Stimulated activated CD4-positive, alpha-beta T cell treated with anti-CD3 and anti-CD28 coated beads, TNF-alpha, amount 100 ng/mL, for 1 hour (primary cell): ENCODE data around the gene LRRC42.
"Not testable (repeated sequence)": the region's sequence is repeated elsewhere in the genome, so short reads cannot be mapped to it uniquely, and the experiment has no call there.

Experiments used
- DNase-seq, 3 donors: peaks; one replicate each; pipeline ENCODE4 v3.0.0-alpha.2; 2020; ENCODE audit warnings: low read depth in 3 of 3, low spot score in 1 of 3

LRRC42 gene

DNA sequence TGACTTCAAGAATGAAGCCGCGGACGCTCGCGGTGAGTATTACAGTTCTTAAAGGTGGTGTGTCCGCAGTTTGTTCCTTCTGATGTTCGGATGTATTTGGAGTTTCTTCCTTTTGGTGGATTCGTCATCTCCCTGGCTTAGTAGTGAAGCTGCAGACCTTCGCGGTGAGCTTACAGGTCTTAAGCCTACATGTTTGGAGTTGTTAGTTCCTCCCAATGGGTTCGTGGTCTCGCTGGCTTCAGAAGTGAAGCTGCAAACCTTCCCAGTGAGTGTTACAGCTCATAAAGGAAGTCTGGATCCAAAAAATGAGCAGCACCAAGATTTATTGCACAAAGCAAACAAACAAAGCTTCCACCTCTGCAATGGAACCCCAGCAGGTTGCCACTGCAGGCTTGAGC, 57.1 kb downstream of the LRRC42 start:
- no peak for DNase-seq

DNA sequence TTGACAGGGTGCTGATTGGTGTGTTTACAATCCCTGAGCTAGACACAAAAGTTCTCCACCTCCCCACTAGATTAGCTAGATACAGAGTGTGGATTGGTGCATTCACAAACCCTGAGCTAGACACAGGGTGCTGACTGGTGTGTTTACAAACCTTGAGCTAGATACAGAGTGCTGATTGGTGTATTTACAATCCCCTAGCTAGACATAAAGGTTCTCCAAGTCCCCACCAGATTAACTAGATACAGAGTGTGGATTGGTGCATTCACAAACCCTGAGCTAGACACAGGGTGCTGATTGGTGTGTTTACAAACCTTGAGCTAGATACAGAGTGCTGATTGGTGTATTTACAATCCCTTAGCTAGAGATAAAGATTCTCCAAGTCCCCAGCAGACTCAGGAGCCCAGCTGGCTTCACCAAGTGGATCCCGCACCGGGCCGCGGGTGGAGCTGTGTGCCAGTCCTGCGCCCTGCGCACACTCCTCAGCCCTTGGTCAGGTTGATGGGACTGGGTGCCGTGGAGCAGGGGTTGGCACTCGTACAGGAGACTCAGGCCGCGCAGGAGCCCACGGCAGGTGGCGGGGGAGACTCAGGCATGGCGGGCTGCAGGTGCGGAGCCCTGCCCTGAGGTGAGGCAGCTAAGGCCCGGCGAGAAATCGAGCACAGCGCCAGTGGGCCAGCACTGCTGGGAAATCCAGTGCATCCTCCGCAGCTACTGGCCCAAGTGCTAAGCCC, 57.8 kb downstream of the LRRC42 start:
- DNase-seq: not testable (repeated sequence)

- no peak for DNase-seq
Measured at GRCh38 chr1:54004481-54005049, 58.4 kb downstream of the LRRC42 start.

DNA sequence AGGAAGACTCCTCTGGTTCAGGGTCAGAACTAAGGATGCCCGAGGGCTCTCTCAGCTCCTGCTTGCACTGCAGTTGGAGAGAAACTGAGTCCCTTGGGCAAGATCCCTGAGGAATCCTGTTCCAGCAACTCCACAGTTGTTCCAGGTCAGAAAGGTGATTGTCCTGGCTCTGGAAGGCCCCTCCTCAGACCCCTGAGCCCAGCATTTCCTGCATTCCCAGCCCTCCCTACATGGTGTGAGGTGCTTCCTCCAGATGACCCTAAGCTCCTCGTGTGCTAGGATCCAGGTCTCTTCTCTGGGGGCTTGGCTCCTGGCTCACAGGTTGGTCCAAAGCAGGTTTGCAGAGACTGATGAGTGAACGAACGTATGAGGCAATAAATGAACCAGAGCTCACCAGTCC, 60.4 kb downstream of the LRRC42 start:
- no peak for DNase-seq

DNA sequence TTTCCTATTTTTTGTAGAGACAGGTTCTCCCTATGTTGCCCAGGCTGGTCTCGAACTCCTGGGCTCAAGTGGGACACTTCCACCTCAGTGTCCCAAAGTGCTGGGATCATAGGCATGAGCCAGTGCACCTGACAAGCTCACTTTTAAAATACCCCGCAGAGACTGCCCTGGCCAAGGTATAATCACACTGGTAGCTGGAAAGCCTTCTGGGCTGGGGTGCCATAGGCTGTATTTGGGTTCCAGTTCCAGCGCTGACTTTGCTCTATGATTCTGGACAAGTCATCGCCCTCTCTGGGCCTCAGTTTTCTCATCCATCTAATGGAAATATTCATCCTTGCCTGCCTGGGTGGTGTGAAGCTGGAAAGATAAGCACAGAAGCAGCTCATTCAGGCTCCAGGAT, 61.5 kb downstream of the LRRC42 start:
- DNase-seq: no peak

- no peak for DNase-seq
Measured at GRCh38 chr1:54008876-54009275, 62.7 kb downstream of the LRRC42 start.

DNA sequence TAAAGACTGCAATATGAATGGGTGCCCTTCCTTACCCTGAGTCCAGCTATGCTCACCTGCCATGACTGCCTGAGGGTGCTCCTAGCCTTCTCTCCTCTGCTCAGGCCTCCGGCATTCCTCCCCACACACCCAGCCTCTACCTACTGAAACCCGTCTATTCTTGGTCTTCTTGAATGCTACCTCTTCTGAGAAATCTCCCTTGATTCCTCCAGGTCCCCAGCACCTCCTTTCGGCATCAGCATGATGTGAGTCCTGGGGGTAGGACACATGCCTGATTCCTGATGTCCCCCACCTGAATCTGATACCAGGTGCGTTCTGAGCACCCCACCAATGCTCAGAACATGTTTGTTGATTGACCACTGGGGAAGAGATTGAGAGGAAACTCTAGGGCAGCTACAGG, 63.3 kb downstream of the LRRC42 start:
- DNase-seq: no peak

DNA sequence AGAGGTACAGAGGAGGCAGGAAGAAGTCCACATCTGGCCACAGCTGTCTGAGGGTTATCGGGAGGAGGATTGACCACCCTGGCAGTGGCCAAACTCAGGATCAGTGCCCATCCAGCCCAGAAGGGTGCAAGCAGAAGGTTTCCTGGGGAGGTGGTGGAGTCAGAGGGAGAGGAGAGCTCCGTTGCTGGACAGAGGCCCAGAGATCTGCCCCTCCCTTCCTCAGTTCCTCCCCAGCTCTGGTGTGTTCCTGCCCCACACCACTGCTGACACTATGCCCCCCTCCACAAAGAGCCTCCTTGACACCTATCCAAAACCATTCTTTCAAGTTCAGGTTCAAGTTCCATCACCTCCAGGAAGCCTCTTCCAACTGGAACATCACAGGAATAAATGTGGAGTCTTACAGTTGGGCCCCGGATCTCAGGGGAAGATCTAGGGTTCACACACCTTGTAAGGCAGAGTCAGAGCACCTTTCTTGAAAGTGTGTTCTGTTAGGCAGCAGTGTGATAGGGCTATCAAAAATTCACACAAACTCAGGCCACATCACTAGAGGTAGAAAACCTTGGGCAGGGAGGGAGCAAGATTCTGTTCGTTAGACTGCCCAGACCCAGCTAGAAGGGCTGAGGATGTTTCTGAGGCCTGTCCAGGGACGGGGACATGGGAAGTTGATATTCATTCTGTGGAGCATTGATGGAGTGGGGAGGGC, 64.4 kb downstream of the LRRC42 start:
- DNase-seq: no peak

GRCh38 chr1:54011316-54012007, 65.3 kb downstream of the LRRC42 start:
- no peak for DNase-seq

DNA sequence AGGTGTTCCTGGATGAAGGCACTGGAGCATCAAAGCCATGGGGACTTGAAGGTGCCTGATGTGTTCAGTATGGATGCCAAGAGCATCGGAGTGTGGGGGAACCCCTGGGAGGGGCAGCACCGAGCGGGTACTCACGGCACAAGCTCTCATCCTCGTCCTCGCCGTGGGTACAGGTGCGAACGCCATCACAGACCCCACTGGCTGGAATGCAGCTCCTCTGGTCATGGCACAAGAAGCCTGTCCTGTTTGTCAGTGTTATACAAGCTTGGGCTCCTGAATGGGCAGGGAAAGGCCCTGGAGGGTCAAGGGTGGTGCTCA, 65.8 kb downstream of the LRRC42 start:
- DNase-seq: no peak

DNA sequence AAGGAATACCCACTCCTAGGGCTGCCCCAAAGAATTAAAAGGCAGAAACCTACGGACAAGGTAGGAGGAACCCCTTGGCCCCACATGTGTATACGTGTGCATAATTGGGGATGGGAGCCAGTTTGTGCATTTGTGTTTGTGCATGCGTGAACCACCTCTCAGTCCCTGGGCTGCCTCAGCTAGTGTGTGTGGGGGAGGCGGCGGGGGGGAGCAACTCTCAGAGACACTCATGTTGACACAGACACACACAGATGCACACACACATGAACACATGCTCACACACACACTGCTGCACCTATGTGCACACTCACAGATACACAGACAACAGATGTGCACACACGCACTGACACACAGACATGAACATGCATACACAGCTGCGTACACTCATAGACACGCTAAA, 66.7 kb downstream of the LRRC42 start:
- DNase-seq: no peak

DNA sequence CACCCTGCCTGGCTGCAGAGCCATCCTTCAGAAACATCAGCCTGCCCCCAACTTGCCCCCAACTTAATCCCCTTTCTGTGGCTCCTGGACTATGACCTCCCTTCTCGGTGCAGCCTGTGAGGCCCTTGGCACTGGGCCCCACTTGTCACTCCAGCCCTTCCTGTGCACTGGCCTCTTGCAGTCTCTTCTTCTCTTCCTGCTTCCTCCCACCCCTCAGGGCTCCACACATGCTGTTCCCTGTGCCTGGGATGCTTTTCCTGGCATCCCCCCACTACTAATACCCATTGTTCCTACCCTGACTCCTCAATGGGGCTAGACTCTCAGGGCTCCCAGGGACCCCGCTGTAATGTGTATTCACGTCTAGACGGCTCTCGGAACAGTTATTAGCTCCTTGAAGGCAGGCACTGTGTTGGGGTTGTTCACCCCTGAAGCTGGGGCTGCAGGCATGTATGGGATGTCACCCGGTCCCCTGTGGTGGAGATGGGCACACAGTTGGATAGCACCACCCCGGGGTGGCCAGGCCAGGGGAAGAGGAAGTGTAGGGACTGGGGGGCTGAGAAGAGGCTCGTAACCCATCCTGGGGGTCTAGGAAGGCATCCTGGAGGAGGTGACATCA, 67.4 kb downstream of the LRRC42 start:
- DNase-seq: no peak

DNA sequence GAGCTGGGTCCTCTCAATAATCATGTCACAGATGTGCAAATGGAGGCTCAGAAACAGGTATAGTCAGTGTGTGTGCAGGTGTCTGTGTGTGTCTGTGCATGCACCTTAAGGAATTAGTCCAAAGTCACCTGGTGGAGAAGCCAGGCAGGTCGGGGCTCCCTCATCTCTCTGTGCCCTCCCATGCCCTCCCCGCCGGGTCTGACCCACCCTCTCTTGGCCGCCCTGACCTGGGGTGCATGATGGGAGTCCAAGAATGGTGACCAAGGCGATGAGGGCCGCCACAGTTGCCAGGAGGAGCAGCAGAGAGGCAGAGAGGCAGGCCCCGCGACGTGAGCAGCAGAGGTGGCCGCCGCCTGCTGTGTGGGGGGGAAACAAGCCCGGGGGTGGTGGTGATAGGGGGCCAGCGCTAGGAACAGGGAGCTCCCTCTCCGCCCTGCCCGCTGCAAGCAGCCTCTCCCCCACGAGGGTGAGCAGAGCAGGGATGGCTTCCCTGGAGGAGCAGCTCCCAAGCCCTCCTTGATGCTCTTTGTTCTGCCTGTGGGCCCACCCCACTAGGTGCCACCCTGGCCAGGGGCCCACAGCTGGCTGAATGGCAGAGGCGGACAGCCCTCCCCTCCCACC, 68.0 kb downstream of the LRRC42 start:
- DNase-seq: no peak

GRCh38 chr1:54016343-54017282, 70.5 kb downstream of the LRRC42 start:
- DNase-seq: no peak
